HepG2 (cell line): ENCODE results near the gene SF3B6. TPM values are rescaled to one million over a fixed set of nuclear protein-coding genes. Genes with fewer than 3 reads are reported as not detected.

Source experiments
- AKNA ChIP-seq: sonication (generic); formaldehyde crosslinking; IDR thresholded peaks from 2 replicates; pipeline ENCODE4 v1.4.0; 2020; ENCODE audit warnings: missing genetic modification reagents, borderline replicate concordance
- ATRX ChIP-seq: sonication (generic); formaldehyde crosslinking; IDR thresholded peaks from 2 replicates; pipeline ENCODE4 v1.4.0; 2020; ENCODE audit warnings: missing genetic modification reagents, borderline replicate concordance
- CAMTA2 ChIP-seq: sonication (generic); formaldehyde crosslinking; IDR thresholded peaks from 2 replicates; pipeline ENCODE4 v1.4.0; 2020; ENCODE audit warnings: mild to moderate bottlenecking, missing genetic modification reagents, borderline replicate concordance
- CBX5 ChIP-seq: sonication (generic); formaldehyde crosslinking; IDR thresholded peaks from 2 replicates; pipeline ENCODE4 v1.4.0; 2020; ENCODE audit warnings: missing genetic modification reagents, borderline replicate concordance
- MBNL3 ChIP-seq: fragments of 250-450 bp; sonication (Bioruptor Pico); conservative IDR thresholded peaks from 2 replicates; pipeline ENCODE4 v1.8.0; 2022; ENCODE audit warnings: mild to moderate bottlenecking, inconsistent platforms
- NFYB ChIP-seq: sonication (generic); formaldehyde crosslinking; IDR thresholded peaks from 2 replicates; pipeline ENCODE4 v1.4.0; 2020; ENCODE audit warnings: missing genetic modification reagents
- POLR2AphosphoS2 ChIP-seq: IDR thresholded peaks from 2 replicates; pipeline ENCODE4 v1.6.1; 2011; ENCODE audit warnings: low read depth, low read length, improper control_type of control experiment
- RAD21 ChIP-seq: fragments of 450-650 bp; formaldehyde crosslinking; IDR thresholded peaks from 2 replicates; pipeline ENCODE4 v1.5.0; 2020; ENCODE audit warnings: mild to moderate bottlenecking
- RARA ChIP-seq: IDR thresholded peaks from 2 replicates; pipeline ENCODE4 v1.6.1; 2016; ENCODE audit warnings: missing genetic modification reagents, missing compliant biosample characterization
- RBAK ChIP-seq: sonication (generic); formaldehyde crosslinking; IDR thresholded peaks from 2 replicates; pipeline ENCODE4 v1.5.1; 2020; ENCODE audit warnings: mild to moderate bottlenecking, missing genetic modification reagents
- SAFB2 ChIP-seq: sonication (generic); formaldehyde crosslinking; IDR thresholded peaks from 2 replicates; pipeline ENCODE4 v1.5.1; 2020; ENCODE audit warnings: missing genetic modification reagents, low read depth, mild to moderate bottlenecking, borderline replicate concordance
- ZFYVE20 ChIP-seq: sonication (generic); formaldehyde crosslinking; IDR thresholded peaks from 2 replicates; pipeline ENCODE4 v1.8.0; 2023; ENCODE audit warnings: low read depth, mild to moderate bottlenecking, moderate library complexity, missing genetic modification reagents, borderline replicate concordance
- ZNF24 ChIP-seq: fragments of 450-650 bp; IDR thresholded peaks from 2 replicates; pipeline ENCODE4 v1.6.1; 2017; ENCODE audit warnings: antibody characterized with exemption, mild to moderate bottlenecking
- ZNF251 ChIP-seq: sonication (generic); formaldehyde crosslinking; IDR thresholded peaks from 2 replicates; pipeline ENCODE4 v1.9.0; 2021; ENCODE audit warnings: mild to moderate bottlenecking, missing genetic modification reagents
- ZNF382 ChIP-seq: sonication (generic); formaldehyde crosslinking; IDR thresholded peaks from 2 replicates; pipeline ENCODE4 v1.5.0; 2020; ENCODE audit warnings: missing genetic modification reagents, mild to moderate bottlenecking, borderline replicate concordance
- ZNF549 ChIP-seq: sonication (generic); formaldehyde crosslinking; IDR thresholded peaks from 2 replicates; pipeline ENCODE4 v1.5.0; 2020; ENCODE audit warnings: missing genetic modification reagents
- ZNF775 ChIP-seq: sonication (generic); formaldehyde crosslinking; IDR thresholded peaks from 2 replicates; pipeline ENCODE4 v1.4.0; 2020; ENCODE audit warnings: missing genetic modification reagents, mild to moderate bottlenecking, moderate library complexity, borderline replicate concordance
- ZNF788 ChIP-seq: sonication (generic); formaldehyde crosslinking; IDR thresholded peaks from 2 replicates; pipeline ENCODE4 v1.5.0; 2020; ENCODE audit warnings: mild to moderate bottlenecking, missing genetic modification reagents, borderline replicate concordance
- ZNF83 ChIP-seq: sonication (generic); formaldehyde crosslinking; IDR thresholded peaks from 2 replicates; pipeline ENCODE4 v1.4.0; 2020; ENCODE audit warnings: missing genetic modification reagents, mild to moderate bottlenecking, borderline replicate concordance
- polyA plus RNA-seq, 8 experiments: library from polyadenylated mRNA; depleted of rRNA in 3 of 8; stranded (reverse) in 7 of 8; unstranded in 1 of 8; fragments of >200 nt; fragmentation: Illumina TruSeq in 4 of 8; extraction: Trizol in 4 of 8; gene quantifications; 2 replicates each; pipeline versions ENCODE4 v1.2.1 to v1.2.3, GENCODE V29; 2011 to 2016; ENCODE audit warnings: low read depth in 4 of 8, missing spikeins in 1 of 8, mixed read lengths in 1 of 8; ENCODE audit not compliant: insufficient read depth in 1 of 8
- total RNA-seq, 5 experiments: library from RNA; depleted of rRNA; stranded (reverse); fragments of >200 nt; fragmentation: Illumina TruSeq; extraction: Trizol; gene quantifications; 2 replicates each; pipeline ENCODE4 v1.2.3, GENCODE V29; 2016; ENCODE audit warnings: low read depth in 1 of 5
- TF ChIP-seq, protein P1 (sequence below): sonication (generic); formaldehyde crosslinking; IDR thresholded peaks from 2 replicates; pipeline ENCODE4 v1.5.0; 2020; ENCODE audit warnings: mild to moderate bottlenecking, missing genetic modification reagents
- TF ChIP-seq, protein P2 (sequence below): sonication (generic); formaldehyde crosslinking; IDR thresholded peaks from 2 replicates; pipeline ENCODE4 v1.8.1; 2023; ENCODE audit warnings: mild to moderate bottlenecking, missing genetic modification reagents
- TF ChIP-seq, protein P3 (sequence below): sonication (generic); formaldehyde crosslinking; IDR thresholded peaks from 2 replicates; pipeline ENCODE4 v1.5.0; 2020; ENCODE audit warnings: missing genetic modification reagents

Gene SF3B6
- total and polyA plus RNA-seq, 2 of the 13 experiments (the other 11 are each of a cell fraction or from before 2014, with no cell fraction given), result 177 to 182 TPM

DNA sequence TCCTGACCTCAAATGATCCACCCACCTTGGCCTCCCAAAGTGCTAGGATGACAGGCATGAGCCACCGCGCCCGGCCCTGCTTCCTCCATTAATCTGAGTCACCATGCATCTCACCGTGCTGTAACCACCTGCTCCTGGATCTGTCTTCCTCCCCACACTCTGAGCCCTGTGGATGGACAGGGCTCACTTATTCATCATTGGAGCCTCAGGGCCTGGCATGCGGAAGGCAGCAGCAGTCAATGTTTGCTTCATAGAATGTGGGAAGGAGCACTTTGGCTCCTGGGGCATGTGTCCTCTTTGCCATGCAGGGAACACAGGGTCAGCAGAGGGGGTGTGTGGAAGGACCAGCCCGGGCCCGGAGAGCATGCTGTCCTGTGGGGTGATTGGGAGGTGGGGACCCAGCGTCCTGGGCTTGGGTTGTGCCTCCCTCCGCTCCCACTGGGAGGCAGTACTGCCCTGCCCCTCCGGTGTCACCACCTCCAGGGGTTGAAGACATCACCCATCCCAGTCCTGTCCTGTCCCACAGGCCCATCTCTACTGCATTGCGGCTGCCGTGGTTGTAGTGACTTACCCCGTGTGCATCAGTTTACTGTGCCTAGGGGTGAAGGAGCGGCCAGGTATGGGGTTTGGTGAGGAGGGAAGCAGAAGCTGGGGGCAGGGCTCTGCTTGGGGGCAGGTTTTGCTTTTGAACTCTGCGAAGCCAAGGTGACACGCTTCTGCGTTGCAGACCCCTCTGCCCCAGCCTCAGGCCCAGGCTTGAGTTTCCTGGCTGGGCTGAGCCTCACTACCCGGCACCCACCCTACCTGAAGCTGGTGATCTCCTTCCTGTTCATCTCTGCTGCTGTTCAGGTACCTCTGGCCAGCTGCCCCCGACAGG, 54.8 kb downstream of the SF3B6 start (continued):
- TF ChIP-seq AKNA (CRISPR knock-in tag) (no peak), ZNF382 (CRISPR knock-in tag) (no peak), SAFB2 (CRISPR knock-in tag) (no peak), POLR2AphosphoS2 (no peak), ZNF251 (CRISPR knock-in tag) (no peak), ZNF24 (no peak), RARA (CRISPR knock-in tag) (no peak), ATRX (no peak), MBNL3 (no peak), CAMTA2 (CRISPR knock-in tag) (no peak), RBAK (CRISPR knock-in tag) (0 out of 2 replicates have a peak, but pooled peaks have one; percentile 30), ZFYVE20 (CRISPR knock-in tag) (no peak), ZNF549 (CRISPR knock-in tag) (no peak), CBX5 (CRISPR knock-in tag) (peak; percentile 31; the same call in 1 of the 2 replicates), ZNF83 (CRISPR knock-in tag) (no peak), ZNF788 (CRISPR knock-in tag) (peak; percentile 86; the same call in 1 of the 2 replicates), ZNF775 (no peak), RAD21 (CRISPR knock-in tag) (peak; percentile 97), NFYB (CRISPR knock-in tag) (no peak)
- TF ChIP-seq, protein P1, sequence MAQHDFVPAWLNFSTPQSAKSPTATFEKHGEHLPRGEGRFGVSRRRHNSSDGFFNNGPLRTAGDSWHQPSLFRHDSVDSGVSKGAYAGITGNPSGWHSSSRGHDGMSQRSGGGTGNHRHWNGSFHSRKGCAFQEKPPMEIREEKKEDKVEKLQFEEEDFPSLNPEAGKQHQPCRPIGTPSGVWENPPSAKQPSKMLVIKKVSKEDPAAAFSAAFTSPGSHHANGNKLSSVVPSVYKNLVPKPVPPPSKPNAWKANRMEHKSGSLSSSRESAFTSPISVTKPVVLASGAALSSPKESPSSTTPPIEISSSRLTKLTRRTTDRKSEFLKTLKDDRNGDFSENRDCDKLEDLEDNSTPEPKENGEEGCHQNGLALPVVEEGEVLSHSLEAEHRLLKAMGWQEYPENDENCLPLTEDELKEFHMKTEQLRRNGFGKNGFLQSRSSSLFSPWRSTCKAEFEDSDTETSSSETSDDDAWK (CRISPR knock-in tag), result no peak
- TF ChIP-seq, protein P2, sequence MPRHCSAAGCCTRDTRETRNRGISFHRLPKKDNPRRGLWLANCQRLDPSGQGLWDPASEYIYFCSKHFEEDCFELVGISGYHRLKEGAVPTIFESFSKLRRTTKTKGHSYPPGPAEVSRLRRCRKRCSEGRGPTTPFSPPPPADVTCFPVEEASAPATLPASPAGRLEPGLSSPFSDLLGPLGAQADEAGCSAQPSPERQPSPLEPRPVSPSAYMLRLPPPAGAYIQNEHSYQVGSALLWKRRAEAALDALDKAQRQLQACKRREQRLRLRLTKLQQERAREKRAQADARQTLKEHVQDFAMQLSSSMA (CRISPR knock-in tag), result no peak
- TF ChIP-seq, protein P3, sequence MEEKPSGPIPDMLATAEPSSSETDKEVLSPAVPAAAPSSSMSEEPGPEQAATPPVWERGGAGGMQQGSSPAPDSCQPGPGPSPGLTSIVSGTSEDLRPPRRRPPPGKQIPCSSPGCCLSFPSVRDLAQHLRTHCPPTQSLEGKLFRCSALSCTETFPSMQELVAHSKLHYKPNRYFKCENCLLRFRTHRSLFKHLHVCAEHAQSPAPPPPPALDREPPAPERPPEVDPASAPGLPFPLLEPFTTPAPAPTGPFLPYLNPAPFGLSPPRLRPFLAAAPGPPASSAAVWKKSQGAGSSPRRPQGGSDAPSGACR, result no peak
